IMR-90 (cell line): ENCODE data around the gene SRMS. TPM values are rescaled to one million over a fixed set of nuclear protein-coding genes. Genes with fewer than 3 reads are reported as not detected.

Source experiments
- ATAC-seq: fragments of 200-7000 bp; cut with Tn5 transposase; 2 replicates; pipeline ENCODE4 v1.9.1; 2020; ENCODE audit warnings: low read depth, mild to moderate bottlenecking, moderate library complexity
- BruUV-seq: library from RNA; stranded (reverse); fragments of 400-500 nt; replicated peaks from 2 replicates; lab custom pipeline; 2021; lab: Mats Ljungman, UMichigan
- CTCF ChIA-PET: fragments of 300-600 bp; formaldehyde crosslinking; extraction: SDS; loops from one replicate; lab custom pipeline; 2021; ENCODE audit warnings: antibody characterized with exemption; lab: Yijun Ruan, JAX
- POLR2A ChIA-PET: fragments of 300-600 bp; sonication (Branson Sonifier 250); formaldehyde crosslinking; loops from one replicate; lab custom pipeline; 2022; ENCODE audit warnings: antibody characterized with exemption; ENCODE audit not compliant: unreplicated experiment; lab: Charles Lee
- DNase-seq: peaks from one replicate; pipeline ENCODE4 v3.0.0; 2013
- H2AFZ ChIP-seq: replicated peaks from 2 replicates; pipeline ENCODE3; 2013; ENCODE audit warnings: low read length, mild to moderate bottlenecking; ENCODE audit not compliant: poor library complexity
- H2AK5ac ChIP-seq: 2 replicates; pipeline ENCODE4 v1.6.1; 2013; ENCODE audit warnings: low read depth, low read length, inconsistent platforms
- H2AK9ac ChIP-seq: replicated peaks from 2 replicates; pipeline ENCODE3; 2013; ENCODE audit warnings: mild to moderate bottlenecking, low read depth, low read length, moderate library complexity; ENCODE audit not compliant: poor library complexity
- H2BK120ac ChIP-seq: 2 replicates; pipeline ENCODE4 v1.6.1; 2013; ENCODE audit warnings: low read depth, low read length, inconsistent platforms
- H2BK15ac ChIP-seq: 3 replicates; pipeline ENCODE4 v1.6.1; 2013; ENCODE audit warnings: low read depth, low read length, inconsistent platforms
- H2BK20ac ChIP-seq: 2 replicates; pipeline ENCODE4 v1.6.1; 2013; ENCODE audit warnings: low read depth, mild to moderate bottlenecking, inconsistent platforms, low read length, moderate library complexity
- H2BK5ac ChIP-seq: 2 replicates; pipeline ENCODE4 v1.6.1; 2013; ENCODE audit warnings: mild to moderate bottlenecking, low read depth, low read length, inconsistent platforms; ENCODE audit not compliant: poor library complexity, severe bottlenecking
- H3K14ac ChIP-seq: replicated peaks from 2 replicates; pipeline ENCODE4 v1.6.1; 2013; ENCODE audit warnings: low read depth, low read length, inconsistent platforms
- H3K18ac ChIP-seq: 2 replicates; pipeline ENCODE4 v1.6.1; 2013; ENCODE audit warnings: low read depth, low read length, control low read depth
- H3K23ac ChIP-seq: 2 replicates; pipeline ENCODE4 v1.6.1; 2013; ENCODE audit warnings: low read depth, low read length, inconsistent platforms
- H3K27ac ChIP-seq: 2 replicates; pipeline ENCODE4 v1.5.1; 2013; ENCODE audit warnings: mild to moderate bottlenecking, control low read depth, low read length; ENCODE audit not compliant: insufficient read depth
- H3K27me3 ChIP-seq: 2 replicates; pipeline ENCODE4 v1.6.1; 2013; ENCODE audit warnings: low read length; ENCODE audit not compliant: control insufficient read depth, insufficient read depth
- H3K36me3 ChIP-seq: 2 replicates; pipeline ENCODE4 v1.6.1; 2013; ENCODE audit warnings: low read length, mixed read lengths; ENCODE audit not compliant: control insufficient read depth, insufficient read depth
- H3K4ac ChIP-seq: 2 replicates; pipeline ENCODE4 v1.6.1; 2013; ENCODE audit warnings: low read depth, low read length, inconsistent platforms
- H3K4me1 ChIP-seq: 2 replicates; pipeline ENCODE4 v1.6.1; 2013; ENCODE audit warnings: low read length, mixed read lengths; ENCODE audit not compliant: control insufficient read depth, insufficient read depth
- H3K4me2 ChIP-seq: 2 replicates; pipeline ENCODE4 v1.6.1; 2013; ENCODE audit warnings: low read depth, mild to moderate bottlenecking, control low read depth, low read length, moderate library complexity
- H3K4me3 ChIP-seq: 2 replicates; pipeline ENCODE4 v1.5.1; 2013; ENCODE audit warnings: low read depth, mild to moderate bottlenecking, control low read depth, low read length, moderate library complexity; ENCODE audit not compliant: insufficient read depth
- H3K56ac ChIP-seq: 2 replicates; pipeline ENCODE4 v1.6.1; 2013; ENCODE audit warnings: low read length, inconsistent platforms; ENCODE audit not compliant: insufficient read depth; ENCODE audit errors: extremely low read depth
- H3K79me1 ChIP-seq, 2 experiments: 2 replicates each; pipeline ENCODE4 v1.6.1; 2013; ENCODE audit warnings: low read length in 2 of 2, inconsistent platforms in 1 of 2, low read depth in 1 of 2
- H3K9ac ChIP-seq: 2 replicates; pipeline ENCODE4 v1.6.1; 2013; ENCODE audit warnings: low read depth, low read length, control low read depth
- H3K9me1 ChIP-seq: 2 replicates; pipeline ENCODE4 v1.6.1; 2013; ENCODE audit warnings: low read length, inconsistent platforms; ENCODE audit not compliant: insufficient read depth
- H3K9me3 ChIP-seq: 2 replicates; pipeline ENCODE4 v1.6.1; 2013; ENCODE audit warnings: low read length; ENCODE audit not compliant: control insufficient read depth, insufficient read depth
- H4K20me1 ChIP-seq: 2 replicates; pipeline ENCODE4 v1.6.1; 2013; ENCODE audit warnings: low read length, inconsistent platforms; ENCODE audit not compliant: insufficient read depth
- H4K5ac ChIP-seq: 2 replicates; pipeline ENCODE4 v1.6.1; 2013; ENCODE audit warnings: mild to moderate bottlenecking, low read depth, low read length, control low read depth
- H4K8ac ChIP-seq, 2 experiments: 2 replicates each; pipeline ENCODE4 v1.6.1; 2013; ENCODE audit warnings: low read depth in 2 of 2, low read length in 2 of 2, control low read depth in 1 of 2, inconsistent platforms in 1 of 2
- H4K91ac ChIP-seq: 2 replicates; pipeline ENCODE4 v1.6.1; 2013; ENCODE audit warnings: low read depth, low read length, inconsistent platforms; ENCODE audit not compliant: insufficient read depth
- CTCF ChIP-seq: conservative IDR thresholded peaks from 2 replicates; pipeline ENCODE4 v1.5.1; 2012; ENCODE audit warnings: mild to moderate bottlenecking, low read depth, low read length, improper control_type of control experiment
- ELK1 ChIP-seq: fragments of 150-350 bp; IDR thresholded peaks from 2 replicates; pipeline ENCODE4 v1.6.1; 2016; ENCODE audit warnings: low read depth, mild to moderate bottlenecking, low read length, moderate library complexity, borderline replicate concordance
- FOS ChIP-seq: fragments of 150-350 bp; IDR thresholded peaks from 2 replicates; pipeline ENCODE4 v1.6.1; 2016; ENCODE audit warnings: low read depth, low read length
- RCOR1 ChIP-seq: IDR thresholded peaks from 2 replicates; pipeline ENCODE4 v1.6.1; 2012; ENCODE audit warnings: mild to moderate bottlenecking, low read length, improper control_type of control experiment; ENCODE audit not compliant: insufficient replicate concordance
- WGBS, 2 experiments: methylation state at CpG; one replicate each; pipeline versions ENCODE4 v1.1.5 to v1.1.7; 2013; ENCODE audit warnings: missing lambda C conversion rate in 2 of 2; ENCODE audit not compliant: insufficient read length in 1 of 2; ENCODE audit errors: extremely low coverage in 2 of 2; 5-methylcytosine and 5-hydroxymethylcytosine counted together
- dilution Hi-C: fragments of 300-500 bp; cut with HindIII; formaldehyde crosslinking; loops from one replicate; pipeline ENCODE4 v1.14.3; 2018; ENCODE audit warnings: low sequenced_read_pairs; ENCODE audit not compliant: unreplicated experiment
- in situ Hi-C: fragments of 300-500 bp; cut with MboI; formaldehyde crosslinking; loops from 3 replicates; pipeline ENCODE4 v1.14.3; 2019; ENCODE audit warnings: low sequenced_read_pairs, inconsistent platforms, mixed read lengths
- intact Hi-C: fragments of 100-400 bp; cut with micrococcal nuclease; formaldehyde crosslinking; loops from 2 replicates; pipeline ENCODE4 v1.10.0; 2022
- polyA plus RNA-seq, 3 experiments: library from polyadenylated mRNA; depleted of rRNA; stranded (reverse); fragments of >200 nt; gene quantifications; 2 replicates each; pipeline ENCODE4 v1.2.3, GENCODE V29; 2012; ENCODE audit warnings: low replicate concordance in 1 of 3
- total RNA-seq: library from RNA; depleted of rRNA; stranded (reverse); fragments of >200 nt; gene quantifications from 2 replicates; pipeline ENCODE4 v1.2.3, GENCODE V29; 2012

The SRMS gene
- total and polyA plus RNA-seq, 2 of the 4 experiments (the other 2 are of a cell fraction): not detected

GRCh38 chr20:63518351-63518861 is 29.1 kb downstream of the SRMS start:
- intact Hi-C loops: no loop called here
- 68% methylated on average over 9 of the region's 20 CpGs; no CpG with 5 or more reads in 1 of the 2 experiments for WGBS, 2 experiments
- Histone ChIP-seq H2BK20ac (no peak overlapping the region), H2BK15ac (no peak overlapping the region), H2AK9ac (no peak overlapping the region), H3K36me3 (peaks cover 18% of the 10 kb centered on the region), H3K9me1 (peaks cover 11% of the 10 kb centered on the region; the same call in 1 of the 2 replicates), H4K20me1 (peaks cover 24% of the 10 kb centered on the region), H4K91ac (no peak overlapping the region), H3K14ac (no peak overlapping the region), H2BK5ac (no peak overlapping the region), H3K18ac (no peak overlapping the region), H3K4ac (no peak overlapping the region), H4K8ac (no peak overlapping the region), H3K27me3 (no peaks in the 10 kb centered on the region), H3K9me3 (no peaks in the 10 kb centered on the region), H2AK5ac (no peak overlapping the region), H3K4me2 (no peak overlapping the region), H3K4me1 (peaks cover 13% of the 10 kb centered on the region), H3K23ac (no peak overlapping the region), H3K9ac (no peak overlapping the region), H2BK120ac (no peak overlapping the region), H4K5ac (no peak overlapping the region), H3K27ac (no peak overlapping the region), H3K79me1 (peaks cover 19 to 32% of the 10 kb centered on the region in 2 experiments; a peak in 3 of 4 replicates), H2AFZ (no peak overlapping the region), H3K56ac (no peak overlapping the region), H3K4me3 (no peak overlapping the region)
- dilution Hi-C loops: no loop called here
- TF ChIP-seq CTCF (0 out of 2 replicates have a peak, but pooled peaks have one; percentile 5), FOS (no peak), RCOR1 (no peak), ELK1 (no peak)
- no TSS peak for BruUV-seq
- in situ Hi-C loops: no loop called here
- ChIA-PET POLR2A (no interaction called here), CTCF (no interaction called here)
- ATAC-seq (no peak), DNase-seq (no peak)
